Ureter (tissue), 1 donor: ENCODE data around the gene CCZ1B. TPM values are rescaled to one million over a fixed set of nuclear protein-coding genes. Genes with fewer than 3 reads are reported as not detected.
A peak's percentile ranks its signal among the peaks of the same experiment; 100 is the strongest.
"Not testable (repeated sequence)": the region's sequence is repeated elsewhere in the genome, so short reads cannot be mapped to it uniquely, and the experiment has no call there.

Experiments
- DNase-seq: peaks from one replicate; pipeline ENCODE4 v3.0.0-alpha.2; 2020; ENCODE audit warnings: low spot score
- total RNA-seq: library from RNA; stranded (reverse); gene quantifications from one replicate; pipeline ENCODE4 v1.2.4, GENCODE V29; 2023
- donor health status: DM: yes; HTN: yes; CAD: no.

Gene CCZ1B
- total RNA-seq, result 84.9 TPM

GRCh38 chr7:6826151-6826550 lies at the start of gene CCZ1B:
Gene CCZ1B, minus strand, starts transcription at chr7:6826275. Its CDS starts 78 bp downstream, at chr7:6826197.
- peak; percentile 67 for DNase-seq

- not testable (repeated sequence) for DNase-seq
Measured at GRCh38 chr7:6875022-6875421, 48.9 kb upstream of the CCZ1B start.

- DNase-seq, result not testable (repeated sequence)
Measured at GRCh38 chr7:6872246-6872945, 46.3 kb upstream of the CCZ1B start.

- DNase-seq, result peak; percentile 58
Measured at GRCh38 chr7:6871421-6872144, 45.5 kb upstream of the CCZ1B start.

- not testable (repeated sequence) for DNase-seq
Measured at GRCh38 chr7:6864751-6865150, 38.7 kb upstream of the CCZ1B start.

- DNase-seq, result not testable (repeated sequence)
Measured at GRCh38 chr7:6864188-6864587, 38.1 kb upstream of the CCZ1B start.

- DNase-seq, result not testable (repeated sequence)
Measured at GRCh38 chr7:6862876-6863275, 36.8 kb upstream of the CCZ1B start.

- peak; percentile 83 for DNase-seq
Measured at GRCh38 chr7:6857721-6858314, 31.7 kb upstream of the CCZ1B start.

GRCh38 chr7:6855563-6856131 lies 29.6 kb upstream of the CCZ1B start:
- not testable (repeated sequence) for DNase-seq

- DNase-seq, result not testable (repeated sequence)
Measured at GRCh38 chr7:6854747-6855562, 28.9 kb upstream of the CCZ1B start.

GRCh38 chr7:6853681-6854080 lies 27.6 kb upstream of the CCZ1B start:
- DNase-seq, result not testable (repeated sequence)

GRCh38 chr7:6849127-6849526 lies 23.1 kb upstream of the CCZ1B start:
- DNase-seq, result not testable (repeated sequence)

- not testable (repeated sequence) for DNase-seq
Measured at GRCh38 chr7:6847751-6848150, 21.7 kb upstream of the CCZ1B start.

- DNase-seq, result not testable (repeated sequence)
Measured at GRCh38 chr7:6845971-6846449, 19.9 kb upstream of the CCZ1B start.

- not testable (repeated sequence) for DNase-seq
Measured at GRCh38 chr7:6843654-6844053, 17.6 kb upstream of the CCZ1B start.

- not testable (repeated sequence) for DNase-seq
Measured at GRCh38 chr7:6843092-6843491, 17.0 kb upstream of the CCZ1B start.

- DNase-seq, result peak; percentile 77
Measured at GRCh38 chr7:6842278-6842921, 16.3 kb upstream of the CCZ1B start.

GRCh38 chr7:6837081-6837480 lies 11.0 kb upstream of the CCZ1B start:
- DNase-seq, result not testable (repeated sequence)

GRCh38 chr7:6835521-6835920 lies 9.4 kb upstream of the CCZ1B start:
- DNase-seq, result not testable (repeated sequence)

- no peak for DNase-seq
Measured at GRCh38 chr7:6833636-6834035, 7.6 kb upstream of the CCZ1B start.
